ENCODE data around the gene TMEM40. TPM values are rescaled to one million over a fixed set of nuclear protein-coding genes. Genes with fewer than 3 reads are reported as not detected.

Gene TMEM40
- total and polyA plus RNA-seq, 2 of the 13 experiments (the other 11 are each of a cell fraction or from before 2014, with no cell fraction given) = 0.16 TPM; not detected in 1

DNA sequence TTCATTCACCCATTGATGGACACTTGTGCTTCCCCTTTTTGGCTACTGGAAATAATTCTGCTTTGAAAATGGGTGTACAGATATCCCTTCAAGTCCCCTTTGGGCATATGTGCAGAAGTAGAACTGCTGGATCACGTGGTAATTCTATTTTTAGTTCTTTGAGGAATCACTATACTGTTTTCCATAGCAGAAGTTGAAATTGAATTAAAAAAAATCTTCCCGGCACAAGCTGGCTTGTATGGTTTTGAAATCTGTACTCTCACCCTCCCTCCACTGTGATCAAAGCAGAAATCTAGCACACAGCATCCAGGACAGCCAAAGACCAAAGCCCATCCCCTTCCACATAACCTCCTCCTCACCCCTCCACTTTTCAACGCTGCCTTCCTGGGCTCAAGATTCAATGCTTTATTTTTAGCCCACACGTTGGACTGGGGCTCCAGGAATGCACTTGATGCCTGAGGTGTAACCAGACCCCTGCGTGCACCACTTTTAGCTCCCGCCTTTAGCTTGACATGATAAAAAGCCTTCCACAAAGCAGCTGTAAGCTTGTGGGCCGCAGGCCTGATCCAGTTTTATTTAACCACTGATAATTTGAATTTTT, 29.9 kb downstream of the TMEM40 start:
- H3K4me1 ChIP-seq (ENCODE audit: insufficient read depth, low read length) = no peaks in the 10 kb centered on the region
- no peaks in the 10 kb centered on the region for H3K9me3 ChIP-seq (ENCODE audit: low read length)
- no peak for DNase-seq (ENCODE audit: low spot score)
- no peak for FAIRE-seq
- H3K4me3 ChIP-seq (replicated peaks in 1 of 3; ENCODE audit: insufficient read depth in 1 of 3, low read depth in 2 of 3, low read length in 3 of 3) = no peak overlapping the region
- CTCF ChIA-PET (ENCODE audit: low intra/inter-chr PET ratio, low total read pairs) = no interaction called here
- TF ChIP-seq, protein P1, sequence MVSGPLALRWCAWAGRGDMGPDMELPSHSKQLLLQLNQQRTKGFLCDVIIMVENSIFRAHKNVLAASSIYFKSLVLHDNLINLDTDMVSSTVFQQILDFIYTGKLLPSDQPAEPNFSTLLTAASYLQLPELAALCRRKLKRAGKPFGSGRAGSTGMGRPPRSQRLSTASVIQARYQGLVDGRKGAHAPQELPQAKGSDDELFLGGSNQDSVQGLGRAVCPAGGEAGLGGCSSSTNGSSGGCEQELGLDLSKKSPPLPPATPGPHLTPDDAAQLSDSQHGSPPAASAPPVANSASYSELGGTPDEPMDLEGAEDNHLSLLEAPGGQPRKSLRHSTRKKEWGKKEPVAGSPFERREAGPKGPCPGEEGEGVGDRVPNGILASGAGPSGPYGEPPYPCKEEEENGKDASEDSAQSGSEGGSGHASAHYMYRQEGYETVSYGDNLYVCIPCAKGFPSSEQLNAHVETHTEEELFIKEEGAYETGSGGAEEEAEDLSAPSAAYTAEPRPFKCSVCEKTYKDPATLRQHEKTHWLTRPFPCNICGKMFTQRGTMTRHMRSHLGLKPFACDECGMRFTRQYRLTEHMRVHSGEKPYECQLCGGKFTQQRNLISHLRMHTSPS (CRISPR knock-in tag; IDR thresholded peaks at IDR 0.05; ENCODE audit: low read depth) = no peak
- no peak for TF ChIP-seq SALL1 (CRISPR knock-in tag; IDR thresholded peaks at IDR 0.05)
- TF ChIP-seq PRDM10 (CRISPR knock-in tag; IDR thresholded peaks at IDR 0.05; ENCODE audit: low read depth) = no peak
- TF ChIP-seq, protein P2, sequence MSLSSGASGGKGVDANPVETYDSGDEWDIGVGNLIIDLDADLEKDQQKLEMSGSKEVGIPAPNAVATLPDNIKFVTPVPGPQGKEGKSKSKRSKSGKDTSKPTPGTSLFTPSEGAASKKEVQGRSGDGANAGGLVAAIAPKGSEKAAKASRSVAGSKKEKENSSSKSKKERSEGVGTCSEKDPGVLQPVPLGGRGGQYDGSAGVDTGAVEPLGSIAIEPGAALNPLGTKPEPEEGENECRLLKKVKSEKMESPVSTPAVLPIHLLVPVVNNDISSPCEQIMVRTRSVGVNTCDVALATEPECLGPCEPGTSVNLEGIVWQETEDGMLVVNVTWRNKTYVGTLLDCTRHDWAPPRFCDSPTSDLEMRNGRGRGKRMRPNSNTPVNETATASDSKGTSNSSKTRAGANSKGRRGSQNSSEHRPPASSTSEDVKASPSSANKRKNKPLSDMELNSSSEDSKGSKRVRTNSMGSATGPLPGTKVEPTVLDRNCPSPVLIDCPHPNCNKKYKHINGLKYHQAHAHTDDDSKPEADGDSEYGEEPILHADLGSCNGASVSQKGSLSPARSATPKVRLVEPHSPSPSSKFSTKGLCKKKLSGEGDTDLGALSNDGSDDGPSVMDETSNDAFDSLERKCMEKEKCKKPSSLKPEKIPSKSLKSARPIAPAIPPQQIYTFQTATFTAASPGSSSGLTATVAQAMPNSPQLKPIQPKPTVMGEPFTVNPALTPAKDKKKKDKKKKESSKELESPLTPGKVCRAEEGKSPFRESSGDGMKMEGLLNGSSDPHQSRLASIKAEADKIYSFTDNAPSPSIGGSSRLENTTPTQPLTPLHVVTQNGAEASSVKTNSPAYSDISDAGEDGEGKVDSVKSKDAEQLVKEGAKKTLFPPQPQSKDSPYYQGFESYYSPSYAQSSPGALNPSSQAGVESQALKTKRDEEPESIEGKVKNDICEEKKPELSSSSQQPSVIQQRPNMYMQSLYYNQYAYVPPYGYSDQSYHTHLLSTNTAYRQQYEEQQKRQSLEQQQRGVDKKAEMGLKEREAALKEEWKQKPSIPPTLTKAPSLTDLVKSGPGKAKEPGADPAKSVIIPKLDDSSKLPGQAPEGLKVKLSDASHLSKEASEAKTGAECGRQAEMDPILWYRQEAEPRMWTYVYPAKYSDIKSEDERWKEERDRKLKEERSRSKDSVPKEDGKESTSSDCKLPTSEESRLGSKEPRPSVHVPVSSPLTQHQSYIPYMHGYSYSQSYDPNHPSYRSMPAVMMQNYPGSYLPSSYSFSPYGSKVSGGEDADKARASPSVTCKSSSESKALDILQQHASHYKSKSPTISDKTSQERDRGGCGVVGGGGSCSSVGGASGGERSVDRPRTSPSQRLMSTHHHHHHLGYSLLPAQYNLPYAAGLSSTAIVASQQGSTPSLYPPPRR (CRISPR knock-in tag; IDR thresholded peaks at IDR 0.05; ENCODE audit: borderline replicate concordance) = no peak
- TF ChIP-seq RBM39 (IDR thresholded peaks at IDR 0.05; ENCODE audit: low read depth, low read length, poor library complexity, severe bottlenecking) = no peak
- TF ChIP-seq GATAD2A (CRISPR knock-in tag; IDR thresholded peaks at IDR 0.05) = no peak
- no peak for TF ChIP-seq KDM3A (CRISPR knock-in tag; IDR thresholded peaks at IDR 0.05; ENCODE audit: low read depth)
- TF ChIP-seq ZNF10 (CRISPR knock-in tag; IDR thresholded peaks at IDR 0.05; ENCODE audit: borderline replicate concordance, low read depth) = no peak
- TF ChIP-seq FOSL2 (CRISPR knock-in tag; IDR thresholded peaks at IDR 0.05) = no peak
- TF ChIP-seq E2F2 (CRISPR knock-in tag; IDR thresholded peaks at IDR 0.05; ENCODE audit: borderline replicate concordance) = no peak
- no TSS peak for BruUV-seq (replicated peaks)
- H3K27ac ChIP-seq (ENCODE audit: extremely low read length, insufficient read depth, low read length) = no peak overlapping the region
- H3K79me2 ChIP-seq (ENCODE audit: insufficient read depth, low read length) = no peaks in the 10 kb centered on the region
- intact Hi-C loops (cut with micrococcal nuclease; ENCODE audit: unreplicated experiment) (no loop called here), in situ Hi-C loops (cut with HindIII; ENCODE audit: extremely low pct_ligation_motif_present, low pct_unique_long_range_greater_than_20kb) (no loop called here)
- POLR2A ChIA-PET = no interaction called here
- 7% methylated on average over 7 of the region's 7 CpGs for WGBS (ENCODE audit: low lambda C conversion rate)
- H3K36me3 ChIP-seq (replicated peaks in 1 of 2; ENCODE audit: control insufficient read depth in 1 of 2, insufficient read depth in 2 of 2, low read length in 2 of 2) = no peaks in the 10 kb centered on the region
- H3K27me3 ChIP-seq (ENCODE audit: control insufficient read depth in 1 of 2, insufficient read depth in 2 of 2, low read length in 2 of 2) = peaks cover 2 to 11% of the 10 kb centered on the region in 2 experiments; a peak in 2 of 5 replicates
- H3K4me2 ChIP-seq (ENCODE audit: low read depth, low read length) = 0 out of 2 replicates have a peak overlapping the region, but pooled peaks have one; percentile 23
- no peak overlapping the region for H3K9ac ChIP-seq (ENCODE audit: insufficient read depth, low read depth, low read length)
- ATAC-seq = peak; percentile 63
- H4K20me1 ChIP-seq (ENCODE audit: insufficient read depth, low read length) = no peaks in the 10 kb centered on the region
- no peak overlapping the region for H2AFZ ChIP-seq (ENCODE audit: low read length)
